ENCODE data around the gene PCDH19. TPM values are rescaled to one million over a fixed set of nuclear protein-coding genes. Genes with fewer than 3 reads are reported as not detected.

Gene PCDH19
- total RNA-seq, 2 donors from 2014 or later, result under 0.01 to 0.33 TPM

DNA sequence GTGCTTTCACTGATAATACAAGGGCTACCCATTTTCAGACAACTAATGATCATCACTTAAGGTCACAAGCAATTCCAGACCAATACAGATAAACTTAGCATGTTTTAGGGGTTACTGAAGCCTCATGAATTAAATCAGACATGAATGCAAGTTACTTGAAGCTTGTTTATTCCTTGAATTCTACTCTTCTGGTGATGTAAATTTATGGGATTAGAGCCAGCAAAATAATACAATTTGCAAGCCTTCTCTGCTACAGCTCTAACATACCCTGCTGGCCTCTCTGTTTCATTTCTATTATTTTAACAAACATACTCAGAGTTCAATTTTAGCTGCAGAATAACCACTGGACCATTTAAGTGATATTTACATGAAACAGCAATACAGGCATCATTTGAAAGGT lies 60.7 kb downstream of the PCDH19 start:
- Histone ChIP-seq H3K27ac (no peak overlapping the region), H3K4me3 (no peak overlapping the region), H3K27me3 (no peaks in the 10 kb centered on the region), H3K9me3 (no peaks in the 10 kb centered on the region), H3K4me1 (no peaks in the 10 kb centered on the region), H3K36me3 (replicated peaks in 1 of 2; ENCODE audit: insufficient read depth in 1 of 2, low read depth in 2 of 2) (no peaks in the 10 kb centered on the region)
- intact Hi-C loops (cut with DNase I), result no loop called here
- TF ChIP-seq POLR2A (IDR thresholded peaks at IDR 0.05) (no peak), CTCF (IDR thresholded peaks at IDR 0.05) (no peak)
- ATAC-seq (no peak), DNase-seq (no peak)

GRCh38 chrX:100341142-100341510 lies 68.9 kb downstream of the PCDH19 start:
- Histone ChIP-seq H3K27ac (no peak overlapping the region), H3K27me3 (no peaks in the 10 kb centered on the region), H3K4me3 (no peak overlapping the region), H3K36me3 (replicated peaks in 1 of 2; ENCODE audit: insufficient read depth in 1 of 2, low read depth in 2 of 2) (no peaks in the 10 kb centered on the region), H3K4me1 (no peaks in the 10 kb centered on the region), H3K9me3 (no peaks in the 10 kb centered on the region)
- intact Hi-C loops (cut with DNase I), result no loop called here
- TF ChIP-seq CTCF (IDR thresholded peaks at IDR 0.05) (no peak), POLR2A (IDR thresholded peaks at IDR 0.05) (no peak)
- WGBS, 2 donors, result 63 to 76% methylated on average over 4 of the region's 4 CpGs
- DNase-seq (no peak), ATAC-seq (no peak)

GRCh38 chrX:100340491-100341141 lies 69.5 kb downstream of the PCDH19 start:
- no peaks in the 10 kb centered on the region for H3K36me3 ChIP-seq (replicated peaks in 1 of 2; ENCODE audit: insufficient read depth in 1 of 2, low read depth in 2 of 2)
- no peak overlapping the region for H3K4me3 ChIP-seq
- H3K9me3 ChIP-seq, result no peaks in the 10 kb centered on the region
- ATAC-seq, result no peak
- intact Hi-C loops (cut with DNase I), result no loop called here
- TF ChIP-seq POLR2A (IDR thresholded peaks at IDR 0.05) (no peak), CTCF (IDR thresholded peaks at IDR 0.05) (no peak)
- H3K4me1 ChIP-seq, result no peaks in the 10 kb centered on the region
- H3K27me3 ChIP-seq, result no peaks in the 10 kb centered on the region
- DNase-seq, result no peak
- H3K27ac ChIP-seq, result no peak overlapping the region

- TF ChIP-seq CTCF (IDR thresholded peaks at IDR 0.05) (no peak), POLR2A (IDR thresholded peaks at IDR 0.05) (no peak)
- Histone ChIP-seq H3K4me1 (no peaks in the 10 kb centered on the region), H3K9me3 (no peaks in the 10 kb centered on the region), H3K36me3 (replicated peaks in 1 of 2; ENCODE audit: insufficient read depth in 1 of 2, low read depth in 2 of 2) (no peaks in the 10 kb centered on the region), H3K27ac (no peak overlapping the region), H3K27me3 (no peaks in the 10 kb centered on the region), H3K4me3 (no peak overlapping the region)
- WGBS, 2 donors, result 45 to 62% methylated on average over 5 to 6 of the region's 6 CpGs
- ATAC-seq, result no peak
- DNase-seq, result no peak
- intact Hi-C loops (cut with DNase I), result no loop called here
Measured at GRCh38 chrX:100328351-100328750, 81.7 kb downstream of the PCDH19 start.

DNA sequence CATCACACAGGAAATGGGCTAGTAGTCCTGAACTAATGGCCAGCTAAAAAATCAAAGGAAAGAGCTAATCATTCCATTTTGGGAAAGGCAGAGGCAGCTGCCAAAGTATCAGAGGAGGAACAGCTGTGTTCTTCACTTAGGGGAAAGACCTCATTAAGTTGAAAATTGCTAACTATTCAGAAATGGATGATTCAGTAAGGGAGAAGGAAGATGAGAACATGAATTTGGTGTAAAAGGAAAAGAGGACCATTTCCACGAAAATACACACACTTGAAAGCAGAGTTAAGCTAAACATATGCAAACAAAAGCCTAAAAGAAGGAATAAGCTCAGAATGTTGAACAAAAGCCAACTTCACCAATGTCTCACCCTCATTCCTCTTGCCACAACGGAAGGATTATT lies 90.4 kb downstream of the PCDH19 start:
- H3K4me3 ChIP-seq, result no peak overlapping the region
- no peaks in the 10 kb centered on the region for H3K27me3 ChIP-seq
- H3K9me3 ChIP-seq, result no peaks in the 10 kb centered on the region
- whole genome bisulfite sequencing, 2 donors, result 52 to 54% methylated on average over 2 of the region's 2 CpGs
- H3K4me1 ChIP-seq, result no peaks in the 10 kb centered on the region
- no peaks in the 10 kb centered on the region for H3K36me3 ChIP-seq (replicated peaks in 1 of 2; ENCODE audit: insufficient read depth in 1 of 2, low read depth in 2 of 2)
- intact Hi-C loops (cut with DNase I), result no loop called here
- ATAC-seq, result no peak
- TF ChIP-seq POLR2A (IDR thresholded peaks at IDR 0.05), result no peak
- TF ChIP-seq CTCF (IDR thresholded peaks at IDR 0.05), result no peak
- DNase-seq, result no peak
- H3K27ac ChIP-seq, result no peak overlapping the region

All from body of pancreas (tissue), 4 donors.